GM12874 (cell line): ENCODE results near the gene WIPF2.

Source experiments
- CTCF ChIP-seq: IDR thresholded peaks from 2 replicates; pipeline ENCODE4 v1.5.1; 2011; ENCODE audit warnings: low read depth, mild to moderate bottlenecking, control low read depth, low read length, moderate library complexity; ENCODE audit not compliant: insufficient read depth

WIPF2 gene

GRCh38 chr17:40327244-40327729 is 108.2 kb downstream of the WIPF2 start:
- TF ChIP-seq CTCF: no peak

GRCh38 chr17:40327735-40328385 is 108.8 kb downstream of the WIPF2 start:
- TF ChIP-seq CTCF: no peak

GRCh38 chr17:40328386-40328766 is 109.3 kb downstream of the WIPF2 start:
- no peak for TF ChIP-seq CTCF

GRCh38 chr17:40329839-40330794 is 111.0 kb downstream of the WIPF2 start:
- TF ChIP-seq CTCF: no peak

- TF ChIP-seq CTCF: no peak
Measured at GRCh38 chr17:40330850-40331470, 111.9 kb downstream of the WIPF2 start.

GRCh38 chr17:40331743-40332641 is 112.9 kb downstream of the WIPF2 start:
- TF ChIP-seq CTCF: no peak
